Ramos (cell line): ENCODE results near the gene FAM47E.

Experiments
- in situ Hi-C: fragments of 300-500 bp; cut with MboI; formaldehyde crosslinking; loops from one replicate; pipeline ENCODE4 v1.14.3; 2022; ENCODE audit warnings: low sequenced_read_pairs; ENCODE audit not compliant: unreplicated experiment

Gene FAM47E

DNA sequence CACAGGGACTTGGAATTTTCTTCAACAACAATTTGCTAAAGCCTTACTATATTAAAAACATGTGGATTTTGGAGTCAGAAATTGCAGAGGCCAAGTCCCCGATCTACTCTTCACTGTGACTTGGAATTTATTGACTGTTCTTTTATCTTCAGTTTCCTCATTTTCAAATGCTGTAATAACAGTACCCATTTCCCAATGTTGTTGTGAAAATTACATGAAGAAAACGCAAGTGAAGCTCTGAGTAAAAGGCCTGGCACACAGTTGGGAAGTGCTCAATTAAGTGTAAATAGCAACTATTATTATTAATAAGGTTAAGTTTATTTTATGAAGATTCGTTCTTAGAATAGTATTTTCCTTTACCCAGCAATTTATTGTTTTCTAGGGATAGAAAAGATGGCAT, 70.7 kb downstream of the FAM47E start:
- in situ Hi-C loops = no loop called here

DNA sequence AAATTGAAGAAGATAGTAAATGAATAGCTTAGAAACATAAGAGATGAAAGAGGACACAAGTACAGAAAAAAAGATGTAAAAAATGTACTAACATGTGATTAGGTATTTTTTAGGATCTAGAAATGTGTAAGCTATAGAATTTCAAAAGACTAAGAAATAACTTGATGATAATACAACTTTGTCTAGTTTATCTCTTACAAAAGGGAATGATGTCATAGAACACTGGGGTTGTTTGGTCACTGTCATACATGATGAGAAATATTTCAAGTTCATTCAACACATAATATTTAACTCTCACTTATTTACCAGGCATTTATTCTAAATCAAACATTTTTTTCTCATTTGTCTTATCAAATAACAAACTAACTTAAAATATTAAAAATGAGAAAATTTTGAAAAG, 73.6 kb downstream of the FAM47E start:
- in situ Hi-C loops = no loop called here

DNA sequence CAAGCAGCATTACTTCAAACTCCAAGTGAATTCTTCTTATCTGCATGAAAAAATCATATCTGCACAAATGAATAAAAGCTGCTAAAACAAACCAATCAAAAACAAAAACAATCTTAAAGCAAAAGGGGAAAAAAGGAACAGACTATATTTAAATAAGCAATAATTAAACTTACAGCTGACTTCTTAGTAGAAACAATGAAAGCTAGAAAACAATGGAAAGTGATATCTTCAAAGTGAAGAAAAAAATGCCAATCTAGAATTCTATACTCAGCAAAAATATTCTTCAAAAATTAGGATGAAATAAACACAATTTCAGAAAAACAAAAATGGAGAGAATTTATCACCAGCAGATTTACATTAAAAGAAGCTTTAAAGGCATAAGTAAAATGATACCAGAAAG, 75.0 kb downstream of the FAM47E start:
- in situ Hi-C loops = no loop called here
